Measurements from ENCODE around the gene GPC5. TPM values are rescaled to one million over a fixed set of nuclear protein-coding genes. Genes with fewer than 3 reads are reported as not detected.

The GPC5 gene
- total and polyA plus RNA-seq, 2 of the 13 experiments (the other 11 are each of a cell fraction or from before 2014, with no cell fraction given): 0.02 to 0.07 TPM

DNA sequence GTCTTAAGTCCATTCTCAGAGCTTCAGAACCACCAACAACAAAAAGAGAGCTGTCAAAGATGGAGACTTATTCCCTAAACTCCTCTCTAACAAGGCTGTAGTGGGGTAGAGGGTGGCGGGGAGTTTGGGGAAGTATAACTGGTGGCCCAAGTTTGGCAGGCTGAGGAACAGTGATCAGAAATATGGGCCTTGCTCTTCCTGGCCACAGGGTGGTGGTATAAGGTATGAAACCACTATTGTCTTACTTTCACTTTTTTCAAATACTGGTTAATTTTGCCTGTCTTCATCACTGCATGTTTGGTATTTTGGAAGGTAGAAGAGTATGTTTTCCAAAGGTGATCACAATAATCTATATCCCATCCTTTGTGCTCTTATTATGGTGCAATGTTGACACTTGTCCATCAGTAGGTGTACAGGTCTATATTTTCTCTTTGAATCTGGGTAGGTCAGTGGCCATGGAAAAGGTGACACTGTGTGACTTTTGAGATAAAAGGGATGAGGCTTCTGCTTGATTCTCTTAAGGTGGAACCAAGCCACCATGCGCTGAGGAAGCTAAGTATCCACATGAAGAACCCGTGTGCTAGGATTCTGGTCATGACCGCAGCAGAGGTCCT lies 23.2 kb upstream of the GPC5 start:
- no peaks in the 10 kb centered on the region for H3K79me2 ChIP-seq (ENCODE audit: insufficient read depth, low read length)
- in situ Hi-C loops (cut with HindIII; ENCODE audit: extremely low pct_ligation_motif_present, low pct_unique_long_range_greater_than_20kb): no loop called here
- ChIA-PET CTCF (ENCODE audit: low intra/inter-chr PET ratio, low total read pairs) (interaction anchor here (1.4 kb wide), 1 partner anchor 31 kb away, joined by 6 read pairs; no protein-coding TSS in a partner anchor), POLR2A (no interaction called here)
- TF ChIP-seq, protein P1, sequence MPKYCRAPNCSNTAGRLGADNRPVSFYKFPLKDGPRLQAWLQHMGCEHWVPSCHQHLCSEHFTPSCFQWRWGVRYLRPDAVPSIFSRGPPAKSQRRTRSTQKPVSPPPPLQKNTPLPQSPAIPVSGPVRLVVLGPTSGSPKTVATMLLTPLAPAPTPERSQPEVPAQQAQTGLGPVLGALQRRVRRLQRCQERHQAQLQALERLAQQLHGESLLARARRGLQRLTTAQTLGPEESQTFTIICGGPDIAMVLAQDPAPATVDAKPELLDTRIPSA (CRISPR knock-in tag; IDR thresholded peaks at IDR 0.05; ENCODE audit: borderline replicate concordance): no peak
- TF ChIP-seq STAG1 (CRISPR knock-in tag; IDR thresholded peaks at IDR 0.05): peak; percentile 50
- peak; percentile 24; the same call in 1 of the 2 replicates for TF ChIP-seq TCF7 (IDR thresholded peaks at IDR 0.05; ENCODE audit: low read depth)
- 0 out of 2 replicates have a peak, but pooled peaks have one; percentile 18 for TF ChIP-seq RAD21 (CRISPR knock-in tag; IDR thresholded peaks at IDR 0.05)
- TF ChIP-seq CTCF (CRISPR knock-in tag; IDR thresholded peaks at IDR 0.05): peak; percentile 62
- TF ChIP-seq, protein P2, sequence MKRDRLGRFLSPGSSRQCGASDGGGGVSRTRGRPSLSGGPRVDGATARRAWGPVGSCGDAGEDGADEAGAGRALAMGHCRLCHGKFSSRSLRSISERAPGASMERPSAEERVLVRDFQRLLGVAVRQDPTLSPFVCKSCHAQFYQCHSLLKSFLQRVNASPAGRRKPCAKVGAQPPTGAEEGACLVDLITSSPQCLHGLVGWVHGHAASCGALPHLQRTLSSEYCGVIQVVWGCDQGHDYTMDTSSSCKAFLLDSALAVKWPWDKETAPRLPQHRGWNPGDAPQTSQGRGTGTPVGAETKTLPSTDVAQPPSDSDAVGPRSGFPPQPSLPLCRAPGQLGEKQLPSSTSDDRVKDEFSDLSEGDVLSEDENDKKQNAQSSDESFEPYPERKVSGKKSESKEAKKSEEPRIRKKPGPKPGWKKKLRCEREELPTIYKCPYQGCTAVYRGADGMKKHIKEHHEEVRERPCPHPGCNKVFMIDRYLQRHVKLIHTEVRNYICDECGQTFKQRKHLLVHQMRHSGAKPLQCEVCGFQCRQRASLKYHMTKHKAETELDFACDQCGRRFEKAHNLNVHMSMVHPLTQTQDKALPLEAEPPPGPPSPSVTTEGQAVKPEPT (CRISPR knock-in tag; IDR thresholded peaks at IDR 0.05; ENCODE audit: low read depth): peak; percentile 66; the same call in 1 of the 2 replicates
- 0 out of 2 replicates have a peak, but pooled peaks have one; percentile 7 for TF ChIP-seq SMC3 (IDR thresholded peaks at IDR 0.05; ENCODE audit: low read length)
- TF ChIP-seq SCMH1 (CRISPR knock-in tag; IDR thresholded peaks at IDR 0.05; ENCODE audit: borderline replicate concordance): no peak
- TF ChIP-seq ZNF616 (CRISPR knock-in tag; IDR thresholded peaks at IDR 0.05; ENCODE audit: low read depth): no peak
- WGBS (ENCODE audit: low lambda C conversion rate): 40% methylated on average over 4 of the region's 4 CpGs
- no peaks in the 10 kb centered on the region for H3K9me3 ChIP-seq (ENCODE audit: low read length)
- no peak overlapping the region for H3K4me3 ChIP-seq (replicated peaks in 1 of 3; ENCODE audit: insufficient read depth in 1 of 3, low read depth in 2 of 3, low read length in 3 of 3)
- H3K4me2 ChIP-seq (ENCODE audit: low read depth, low read length): peak overlapping the region; percentile 28; the same call in 1 of the 2 replicates
- FAIRE-seq (peak; percentile 34), ATAC-seq (peak; percentile 76), DNase-seq (ENCODE audit: low spot score) (no peak)
- H3K27me3 ChIP-seq (ENCODE audit: control insufficient read depth in 1 of 2, insufficient read depth in 2 of 2, low read length in 2 of 2): no peaks in the 10 kb centered on the region
- no peak overlapping the region for H2AFZ ChIP-seq (ENCODE audit: low read length)
- no peak overlapping the region for H3K9ac ChIP-seq (ENCODE audit: insufficient read depth, low read depth, low read length)
- no TSS peak for BruUV-seq (replicated peaks)
- H3K27ac ChIP-seq (ENCODE audit: extremely low read length, insufficient read depth, low read length): no peak overlapping the region
- intact Hi-C loops (cut with micrococcal nuclease; ENCODE audit: unreplicated experiment): loop anchor here (1.0 kb wide), 1 partner anchor 31 kb away; no protein-coding TSS in a partner anchor
- peaks cover 30% of the 10 kb centered on the region for H3K4me1 ChIP-seq (ENCODE audit: insufficient read depth, low read length)
- no peaks in the 10 kb centered on the region for H4K20me1 ChIP-seq (ENCODE audit: insufficient read depth, low read length)
- H3K36me3 ChIP-seq (replicated peaks in 1 of 2; ENCODE audit: control insufficient read depth in 1 of 2, insufficient read depth in 2 of 2, low read length in 2 of 2): no peaks in the 10 kb centered on the region

Measured in HepG2 (cell line).